Cerebellar nuclear complex (tissue), 1 donor: ENCODE results near the gene TNPO1.
"Not testable (repeated sequence)": the region's sequence is repeated elsewhere in the genome, so short reads cannot be mapped to it uniquely, and the experiment has no call there.

ENCODE experiments used
- DNase-seq, 2 experiments: peaks; one replicate each; lab custom pipeline; 2025; lab: John Stamatoyannopoulos, UW

Gene TNPO1

GRCh38 chr5:72816284-72817075 is at the start of gene TNPO1:
TSS of gene TNPO1 (plus strand) at chr5:72816661. CDS start at chr5:72816738, 77 bp downstream.
- peak; percentile 50 to 55 for DNase-seq

- DNase-seq = no peak
Observed at GRCh38 chr5:72767289-72768010, 49.0 kb upstream of the TNPO1 start.

GRCh38 chr5:72770266-72770665 is 46.2 kb upstream of the TNPO1 start:
- DNase-seq = no peak

- no peak for DNase-seq
Observed at GRCh38 chr5:72776684-72777083, 39.8 kb upstream of the TNPO1 start.

DNA sequence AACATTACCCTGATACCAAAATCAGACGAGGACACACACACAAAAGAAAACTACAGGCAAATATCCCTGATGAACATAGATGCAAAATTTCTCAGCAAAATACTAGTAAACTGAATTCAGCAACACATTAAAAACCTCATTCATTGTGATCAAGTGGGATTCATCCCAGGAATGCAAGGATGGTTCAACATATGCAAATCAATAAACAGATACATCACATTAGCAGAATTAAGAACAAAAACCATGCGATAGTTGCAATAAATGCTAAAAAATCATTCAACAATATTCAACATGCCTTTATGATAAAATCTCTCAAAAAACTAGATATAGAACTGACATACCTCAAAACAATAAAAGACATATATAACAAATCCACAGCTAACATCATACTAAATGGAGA is 36.9 kb upstream of the TNPO1 start:
- DNase-seq = no peak

DNA sequence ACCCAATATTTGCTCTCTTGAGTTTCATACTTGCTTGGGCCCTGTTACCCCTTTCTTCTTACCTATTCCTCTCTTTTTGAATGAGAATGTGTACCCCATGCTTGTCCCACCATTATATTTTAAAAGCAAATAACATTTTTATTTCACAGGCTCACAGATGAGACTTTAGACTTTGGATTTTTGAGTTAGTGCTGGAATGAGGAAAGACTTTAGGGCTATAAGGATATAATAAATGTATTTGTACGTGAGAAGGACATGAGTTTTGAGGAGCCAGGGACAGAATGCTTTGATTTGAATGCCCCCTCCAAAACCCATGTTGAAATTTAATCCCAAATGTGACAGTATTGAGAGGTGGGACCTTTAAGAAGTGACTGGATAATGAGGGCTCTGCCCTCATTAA is 33.1 kb upstream of the TNPO1 start:
- DNase-seq = no peak

GRCh38 chr5:72784129-72784528 is 32.3 kb upstream of the TNPO1 start:
- DNase-seq = no peak

DNA sequence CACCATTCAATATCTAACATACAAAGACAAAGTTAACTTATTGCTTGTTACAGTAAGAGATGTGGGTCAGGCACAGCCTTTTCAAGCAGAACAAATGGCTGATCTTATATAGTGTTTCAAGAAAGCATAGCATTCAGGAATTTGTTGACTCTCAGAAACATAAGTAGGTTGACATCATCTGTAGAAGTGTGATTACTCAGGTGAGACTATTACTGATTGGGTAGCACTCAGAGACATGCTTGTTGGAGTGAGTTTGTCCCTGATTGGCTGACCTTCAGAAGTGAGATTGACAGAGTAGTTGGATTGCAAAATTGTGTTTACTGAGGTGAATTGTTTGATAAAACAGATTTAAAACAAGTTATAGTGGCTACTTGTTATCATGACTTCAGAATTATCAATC is 30.7 kb upstream of the TNPO1 start:
- DNase-seq = no peak

DNA sequence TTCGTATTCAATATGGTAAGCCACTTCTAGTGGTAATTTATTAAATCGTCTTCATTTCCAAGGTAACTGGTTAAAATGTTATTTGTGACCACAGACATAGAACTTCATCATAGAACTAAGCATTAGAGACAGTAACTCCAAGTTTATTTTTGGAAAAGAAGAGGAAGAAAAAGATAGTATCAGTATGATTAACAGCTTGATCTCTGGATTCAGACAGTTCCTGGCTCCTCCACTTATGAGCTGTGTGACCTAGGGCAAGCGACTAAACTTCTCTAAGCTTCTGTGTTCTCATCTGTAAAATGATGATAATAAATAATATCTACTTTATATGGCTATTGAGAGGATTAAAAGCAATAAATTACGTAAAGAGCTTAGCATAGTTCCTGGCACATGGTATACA is 29.8 kb upstream of the TNPO1 start:
- no peak for DNase-seq

- DNase-seq = no peak
Observed at GRCh38 chr5:72788866-72789505, 27.5 kb upstream of the TNPO1 start.

GRCh38 chr5:72790186-72790585 is 26.3 kb upstream of the TNPO1 start:
- DNase-seq = no peak

DNA sequence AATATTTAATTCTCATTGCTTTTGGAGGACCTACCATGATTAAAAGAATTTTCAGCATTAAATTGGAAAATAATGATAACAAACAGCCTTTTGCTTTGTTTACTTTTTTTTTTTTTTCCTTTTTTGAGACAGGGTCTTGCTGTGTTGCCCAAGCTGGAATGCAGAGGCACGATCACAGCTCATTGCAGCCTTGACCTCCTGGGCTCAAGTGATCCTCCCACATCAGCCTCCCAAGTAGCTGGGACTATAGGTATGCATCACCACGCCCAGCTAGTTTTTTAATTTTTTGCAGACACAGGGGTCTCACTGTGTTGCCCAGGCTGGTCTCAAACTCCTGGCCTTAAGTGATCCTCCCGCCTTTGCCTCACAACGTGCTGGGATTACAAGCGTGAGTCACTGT is 23.8 kb upstream of the TNPO1 start:
- DNase-seq = not testable (repeated sequence)

DNA sequence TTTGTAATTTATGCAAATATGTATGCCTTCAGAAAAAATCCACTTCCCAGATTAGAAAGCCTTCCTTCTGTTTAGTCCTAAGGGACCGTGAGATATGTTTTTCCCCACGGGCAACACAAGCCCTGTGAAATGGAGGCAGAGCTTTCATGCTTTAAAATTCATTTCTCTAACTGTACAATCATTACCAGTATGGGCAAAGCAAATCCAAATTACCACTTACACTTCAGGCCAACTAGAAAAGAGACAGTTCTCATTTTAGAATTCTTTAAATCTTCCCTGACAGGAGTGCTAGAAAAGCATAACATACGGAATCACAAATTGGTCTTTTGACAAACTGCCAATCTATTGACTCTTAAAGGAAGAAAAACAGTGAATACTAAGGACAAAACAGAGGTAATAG is 20.5 kb upstream of the TNPO1 start:
- no peak for DNase-seq

DNA sequence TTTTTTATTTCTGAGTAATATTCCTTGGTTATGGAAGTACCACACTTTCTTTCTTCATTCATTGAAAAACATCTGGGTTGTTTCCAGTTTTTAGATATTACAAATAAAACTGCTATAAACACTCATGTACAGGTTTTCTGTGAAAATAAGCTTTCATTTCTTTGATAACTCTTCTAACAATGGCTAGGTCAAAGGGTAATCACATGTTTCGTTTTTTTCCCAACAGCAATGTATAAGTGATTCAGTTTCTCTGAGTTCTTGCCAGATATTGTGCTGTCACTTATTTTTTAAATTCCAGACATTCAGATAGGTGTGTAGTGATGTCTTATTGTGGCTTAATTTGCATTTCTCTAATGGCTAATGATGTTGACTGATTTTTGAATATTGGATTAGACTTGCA is 16.7 kb upstream of the TNPO1 start:
- no peak for DNase-seq

GRCh38 chr5:72808637-72809036 is 7.8 kb upstream of the TNPO1 start:
- not testable (repeated sequence) for DNase-seq

GRCh38 chr5:72811849-72812248 is 4.6 kb upstream of the TNPO1 start:
- no peak for DNase-seq

DNA sequence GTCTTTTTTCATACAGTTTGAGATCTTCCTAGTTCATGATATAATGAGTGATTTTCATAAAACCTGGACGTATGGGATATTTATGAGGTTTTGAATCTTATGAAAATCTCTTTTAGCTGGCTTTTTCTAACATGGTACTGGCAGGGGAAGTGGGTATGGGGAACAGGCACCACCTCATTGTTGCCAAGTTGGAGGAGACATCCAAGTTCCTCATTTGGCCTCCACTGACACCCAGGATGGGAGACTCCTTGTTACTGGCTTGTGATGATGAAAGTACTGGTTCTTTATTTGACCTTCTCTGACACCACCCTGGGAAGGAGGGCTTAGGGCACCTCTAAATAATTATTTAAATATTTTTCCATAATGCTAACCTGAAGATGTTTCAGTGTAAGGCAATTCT is 4.0 kb upstream of the TNPO1 start:
- DNase-seq = no peak

DNA sequence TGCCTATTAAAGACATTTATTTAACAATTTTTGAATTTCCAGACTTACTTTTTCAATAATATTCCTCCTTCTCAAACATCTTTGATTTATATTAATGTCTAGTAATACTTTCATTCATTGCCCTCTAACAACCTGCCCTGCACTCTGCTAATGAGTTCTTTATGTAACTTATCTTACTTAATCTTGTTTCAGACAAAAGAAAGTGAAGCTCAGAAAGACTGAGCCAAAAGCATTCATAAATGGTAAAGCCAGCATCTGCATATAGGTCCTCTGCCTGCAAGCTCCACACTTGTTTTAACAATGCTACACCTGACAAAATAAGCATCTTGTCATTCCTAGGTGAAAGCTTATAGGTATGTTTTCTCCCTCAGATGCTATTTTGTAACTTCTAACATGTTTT is 2.4 kb upstream of the TNPO1 start:
- DNase-seq = no peak

DNA sequence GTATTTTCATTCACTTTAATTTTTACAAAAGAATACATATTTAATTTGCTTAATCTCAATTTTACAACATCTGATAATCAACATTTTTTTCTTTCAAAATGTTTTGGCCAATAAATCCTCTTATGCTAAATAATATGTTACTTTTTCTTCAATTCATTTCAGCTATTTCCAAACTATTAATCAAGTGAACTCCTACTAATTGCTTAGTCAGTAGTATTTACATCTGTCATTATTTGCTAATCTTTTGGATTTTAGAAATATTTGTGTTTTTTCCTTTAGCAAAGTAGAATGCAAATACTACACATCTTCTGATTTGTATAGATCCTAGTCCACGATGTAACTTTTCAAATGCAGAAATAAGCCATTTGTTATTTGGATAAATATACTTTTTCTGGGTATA is 1.6 kb upstream of the TNPO1 start:
- DNase-seq = no peak

DNA sequence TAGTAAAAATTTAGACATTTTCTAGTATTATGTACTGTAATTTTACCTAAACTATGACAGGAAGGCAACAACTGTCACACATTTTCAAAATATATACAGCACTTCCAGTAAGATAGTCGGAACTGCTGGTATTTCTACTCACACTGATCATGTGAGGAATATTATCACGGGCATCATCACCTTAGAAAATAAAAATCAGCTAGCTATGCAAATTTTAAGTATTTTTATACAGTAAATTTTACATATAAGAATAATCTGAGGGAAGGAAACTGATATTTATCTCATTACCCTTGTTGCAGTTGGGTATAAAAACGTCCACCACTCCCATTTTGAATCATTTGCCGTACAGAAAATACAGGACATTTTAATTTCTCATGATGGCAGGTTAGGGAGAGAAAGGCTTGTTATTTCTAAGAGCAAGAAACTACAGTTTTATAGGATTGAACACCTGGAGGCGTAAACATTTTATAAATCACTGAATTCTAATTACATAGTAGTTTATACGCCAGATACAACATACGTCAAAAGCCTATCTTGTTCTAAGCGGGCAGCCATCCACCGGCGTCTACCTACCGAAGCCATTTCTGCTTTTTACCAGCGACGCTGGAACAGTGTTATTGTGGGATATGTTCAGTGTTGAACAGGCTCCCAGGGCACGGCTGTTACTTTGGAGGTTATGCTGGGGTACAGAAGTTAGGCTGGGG is 729 bp upstream of the TNPO1 start:
- peak in 1 of 2 experiments; percentile 25 for DNase-seq

GRCh38 chr5:72817076-72817481 is 618 bp downstream of the TNPO1 start:
- no peak for DNase-seq

GRCh38 chr5:72817671-72818266 is 1.3 kb downstream of the TNPO1 start:
- no peak for DNase-seq
